Activated T-cell treated with anti-CD3 and anti-CD28 coated beads for 4 hours (primary cell): ENCODE results near the gene PSMB5.
A peak's percentile ranks its signal among the peaks of the same experiment; 100 is the strongest.
"Not testable (repeated sequence)": the region's sequence is repeated elsewhere in the genome, so short reads cannot be mapped to it uniquely, and the experiment has no call there.

Experiments used
- DNase-seq: peaks from one replicate; pipeline ENCODE4 v3.0.0-alpha.2; 2020

Gene PSMB5

DNA sequence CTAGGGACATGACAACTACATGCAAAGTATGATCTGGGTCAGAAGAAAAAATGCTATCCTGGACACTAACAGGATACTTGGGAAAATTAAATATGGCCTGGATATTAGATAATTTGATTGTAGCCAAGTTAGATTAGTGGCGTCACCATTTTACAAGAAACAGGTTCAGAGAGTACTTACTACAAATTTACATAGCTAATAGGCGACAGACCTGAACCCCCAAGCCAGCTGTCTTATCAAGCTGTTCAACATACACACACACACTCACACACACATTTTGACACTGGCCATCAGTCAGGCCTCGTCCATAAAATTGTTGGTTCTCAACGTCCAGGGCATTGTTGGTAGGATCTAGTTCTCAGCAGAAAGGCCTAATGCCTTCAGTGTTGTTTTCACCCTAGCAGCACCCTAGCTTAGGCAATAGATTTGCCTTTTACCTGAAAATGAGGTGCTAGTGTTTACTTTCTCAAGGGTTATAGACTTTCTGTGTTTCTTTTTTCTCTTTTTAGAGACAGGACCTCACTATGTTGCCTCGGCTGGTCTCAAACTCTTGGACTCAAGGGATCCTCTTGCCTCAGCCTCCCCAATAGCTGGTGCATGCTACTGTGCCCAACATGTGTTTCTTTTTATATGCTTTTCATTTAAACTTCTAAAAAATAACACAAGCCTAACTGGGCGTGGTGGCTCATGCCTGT lies 21.5 kb downstream of the PSMB5 start:
- no peak for DNase-seq

DNA sequence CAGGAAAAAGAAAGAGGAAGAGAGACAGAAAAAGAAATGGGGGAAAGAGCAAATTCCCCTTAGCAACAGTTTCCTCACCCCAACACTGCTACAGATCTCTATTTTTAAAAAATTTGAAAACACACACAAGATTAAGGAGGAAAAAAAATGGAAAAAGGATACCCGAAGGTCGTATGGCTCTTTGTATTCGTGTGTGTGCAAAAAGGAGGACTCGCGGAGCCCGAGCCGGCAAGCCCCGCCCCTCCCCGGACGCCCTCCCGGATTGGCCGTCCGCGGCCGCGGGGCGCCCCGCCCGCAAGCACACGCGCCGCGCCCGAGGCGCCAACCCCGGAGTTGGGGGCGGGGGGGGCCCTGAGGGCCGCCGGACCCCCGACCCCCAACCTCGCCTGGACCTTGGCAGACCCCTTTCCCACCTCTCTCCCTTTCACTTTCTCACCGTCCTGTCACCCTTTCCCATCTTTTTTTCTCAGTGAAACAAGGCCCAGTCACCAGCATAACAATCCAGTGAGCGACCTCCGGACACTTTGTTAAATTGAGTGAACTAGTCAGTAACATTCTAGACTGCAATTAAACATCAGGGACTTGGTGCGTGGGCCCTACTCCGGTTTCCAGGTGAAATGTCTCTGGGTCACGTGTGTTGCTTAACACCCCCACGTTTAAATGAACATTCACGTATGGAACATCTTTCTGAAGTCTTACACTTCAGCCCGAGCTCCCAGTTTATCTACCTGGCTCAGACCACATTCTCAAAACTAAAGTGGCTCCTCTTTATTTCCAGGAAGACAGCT lies 24.6 kb downstream of the PSMB5 start, which contains the start of gene C14orf93:
Gene C14orf93 (minus strand): TSS at position 205 of the 788 bp plus-strand sequence. CDS start 11,120 bp downstream, outside the sequence.
- peak; percentile 75 for DNase-seq

DNA sequence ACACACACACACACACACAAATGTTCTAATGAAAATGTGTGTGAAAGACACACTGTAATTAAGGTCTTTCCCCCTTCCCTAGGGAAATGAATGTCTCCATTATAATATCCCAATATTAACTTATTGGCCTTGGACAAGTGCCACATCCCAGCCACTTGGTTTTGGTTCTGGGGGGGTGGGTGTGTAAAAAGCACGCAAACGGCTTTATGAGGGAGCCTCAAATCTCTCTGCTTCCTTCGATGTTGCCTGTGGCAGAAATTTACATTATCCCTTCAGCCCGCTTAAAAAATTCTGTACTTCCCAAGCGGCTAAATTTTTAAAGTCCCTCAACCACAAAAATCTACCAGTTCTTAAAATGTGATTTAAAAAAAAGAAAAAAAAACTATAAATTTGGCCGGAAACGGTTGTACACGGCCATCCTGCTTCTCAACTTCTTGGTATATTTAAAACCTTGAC lies 25.2 kb downstream of the PSMB5 start:
- DNase-seq = no peak

DNA sequence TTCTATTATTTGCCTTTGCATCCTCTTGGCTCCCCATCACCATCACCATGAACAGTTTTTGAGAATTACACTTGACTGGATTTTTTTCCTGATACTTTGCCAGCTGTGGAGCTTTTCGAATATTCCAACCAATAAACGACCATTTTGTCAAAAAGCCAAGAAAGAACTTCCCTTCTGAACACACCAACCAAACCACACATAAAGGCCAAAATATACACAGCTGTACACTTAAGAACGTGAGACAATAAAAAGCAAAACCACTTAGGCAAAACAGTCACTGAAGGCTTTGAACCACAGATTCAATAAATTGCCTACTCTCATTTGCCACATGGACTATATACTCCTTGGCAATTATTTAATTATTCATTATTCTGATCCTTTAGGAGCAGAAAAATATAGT lies 25.9 kb downstream of the PSMB5 start:
- DNase-seq = no peak

DNA sequence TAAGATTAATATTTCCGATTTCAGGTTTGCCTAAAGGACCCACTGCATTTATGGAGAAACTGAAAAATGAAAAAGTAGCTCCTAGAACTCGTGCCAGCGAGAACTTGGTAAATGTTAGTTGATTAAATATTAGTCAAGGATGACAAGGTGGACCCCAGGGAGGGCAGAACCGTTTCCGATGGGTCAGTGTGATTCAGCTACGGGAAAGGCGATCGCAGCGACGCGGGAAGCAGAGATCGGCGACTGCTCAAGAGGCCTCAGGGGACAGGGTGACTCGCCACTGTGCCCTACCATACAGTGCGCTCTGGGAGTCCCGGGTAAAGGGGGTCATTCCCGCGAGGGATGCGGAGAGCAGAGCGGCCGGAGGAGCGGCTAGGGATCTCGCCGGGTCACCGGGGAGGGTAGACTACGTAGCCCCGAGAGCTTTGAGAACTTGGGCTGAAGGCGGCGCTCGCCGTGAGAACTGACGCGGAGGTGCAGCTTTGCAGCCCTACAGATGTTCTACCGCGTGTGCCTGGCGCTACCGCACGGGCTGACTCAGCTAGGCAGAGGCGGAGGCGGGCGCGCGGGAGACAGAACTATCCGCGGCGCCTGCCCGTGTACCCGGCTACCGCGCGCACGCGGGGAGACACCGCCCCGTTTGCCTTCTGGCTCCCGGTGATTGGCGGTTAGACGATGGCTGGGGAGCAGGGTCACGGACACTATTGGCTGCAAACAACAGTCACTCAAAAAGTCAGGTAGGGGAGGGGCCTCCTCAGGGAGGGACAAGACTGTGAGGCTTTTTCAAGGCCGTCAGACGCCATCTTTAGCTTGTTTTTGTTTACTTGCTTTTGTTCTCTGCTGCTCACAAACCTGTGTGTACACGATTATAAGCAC lies 27.9 kb downstream of the PSMB5 start:
- DNase-seq = peak; percentile 94

DNA sequence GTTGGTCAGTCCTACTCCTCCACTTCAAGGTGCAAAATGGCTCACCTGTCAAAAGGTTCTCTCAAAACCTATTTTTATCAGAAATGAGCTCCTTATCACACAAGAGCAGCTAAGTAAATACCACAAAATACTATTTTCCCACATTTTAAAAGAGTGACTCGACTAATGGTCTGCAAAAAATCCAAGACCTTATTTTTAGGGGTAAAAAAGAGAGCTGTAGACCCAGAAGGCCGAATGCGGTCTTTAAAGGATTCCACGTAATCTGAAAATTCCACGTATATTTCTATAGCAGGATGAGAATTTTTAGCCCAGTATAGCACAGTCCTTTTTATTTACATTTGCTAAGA lies 28.5 kb downstream of the PSMB5 start:
- no peak for DNase-seq

DNA sequence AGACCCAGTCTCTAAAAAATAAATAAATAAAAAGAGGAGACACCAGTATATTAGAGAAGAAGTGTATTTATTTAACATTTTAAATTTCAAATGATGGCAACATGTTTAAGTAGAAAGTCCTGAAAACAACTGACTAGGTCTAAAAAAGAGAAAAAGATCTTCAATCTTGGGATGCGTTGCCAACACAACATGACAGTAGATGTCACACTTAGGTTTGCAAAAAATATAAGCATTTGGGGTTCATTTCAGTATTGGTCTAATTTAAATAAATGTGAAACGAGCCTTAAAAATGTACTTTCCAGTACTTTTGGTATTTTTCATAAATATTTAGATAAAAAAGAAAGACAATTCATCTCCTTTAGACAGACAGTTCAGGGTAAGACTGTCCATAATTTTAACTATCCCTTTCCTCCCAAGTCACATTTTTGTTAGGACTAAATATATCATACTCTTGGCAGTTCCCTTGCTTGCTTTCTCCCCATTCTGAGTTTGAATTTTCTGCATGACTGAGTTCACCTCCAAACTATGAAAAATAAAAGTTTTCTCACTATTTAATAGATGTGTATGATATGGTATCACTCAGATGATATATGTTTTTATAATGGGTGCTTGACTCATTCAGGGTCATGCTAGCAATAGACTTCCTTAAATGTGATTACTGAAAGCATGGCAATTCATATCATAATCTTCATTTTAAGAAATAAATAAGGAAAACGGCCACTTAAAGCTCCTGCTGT lies 29.1 kb downstream of the PSMB5 start:
- DNase-seq = no peak

DNA sequence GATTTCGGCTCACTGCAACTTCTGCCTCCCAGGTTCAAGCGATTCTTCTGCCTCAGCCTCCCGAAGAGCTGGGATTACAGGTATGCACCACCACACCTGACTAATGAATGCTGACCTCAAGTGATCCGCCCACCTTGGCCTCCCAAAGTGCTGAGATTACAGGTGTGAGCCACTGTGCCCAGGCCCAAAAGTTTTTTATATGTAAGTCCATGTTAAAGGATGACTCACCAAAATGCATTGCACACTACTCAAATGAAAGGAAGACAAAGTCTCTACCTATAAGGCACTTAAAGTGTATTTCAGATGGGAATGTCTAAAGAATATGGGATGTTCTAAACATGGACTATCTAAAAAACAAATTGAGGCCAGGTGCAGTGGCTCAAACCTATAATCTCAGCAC lies 30.4 kb downstream of the PSMB5 start:
- not testable (repeated sequence) for DNase-seq

DNA sequence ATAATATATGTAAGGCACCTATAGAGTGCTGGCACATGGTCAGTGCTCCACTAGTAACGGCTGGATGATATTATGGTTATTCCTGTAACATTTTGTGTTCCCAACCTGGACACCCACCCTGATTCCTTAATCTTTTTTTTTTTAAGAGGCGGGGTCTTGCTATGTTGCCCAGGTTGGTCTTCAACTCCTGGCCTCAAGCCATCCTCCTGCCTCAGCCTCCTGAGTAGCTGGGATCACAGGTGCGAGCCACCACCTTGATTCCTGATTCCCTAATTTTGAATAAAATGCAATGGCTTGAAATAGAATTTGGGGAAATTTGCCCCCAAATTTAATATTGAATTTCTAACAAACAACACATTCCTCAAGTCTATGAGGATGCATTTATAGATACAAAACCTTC lies 32.1 kb downstream of the PSMB5 start:
- no peak for DNase-seq

DNA sequence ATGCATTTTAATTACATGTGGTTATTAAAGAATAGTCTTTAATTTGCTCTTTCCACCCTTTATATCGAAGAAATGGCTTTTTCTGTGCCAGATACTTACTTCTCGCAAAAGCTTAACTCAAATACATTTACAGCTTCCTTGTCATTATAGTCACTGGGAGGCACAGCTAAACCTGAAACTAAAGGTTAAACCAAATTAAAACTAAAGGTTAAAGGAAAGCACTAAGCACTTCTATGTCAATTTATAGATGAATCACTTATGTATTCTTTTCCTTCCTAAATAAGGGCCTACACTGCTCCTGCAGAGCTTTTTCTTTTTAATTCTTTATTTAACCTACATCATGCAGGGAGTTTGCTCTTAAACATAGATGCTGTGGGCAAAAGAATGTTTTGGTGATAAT lies 33.8 kb downstream of the PSMB5 start:
- no peak for DNase-seq

DNA sequence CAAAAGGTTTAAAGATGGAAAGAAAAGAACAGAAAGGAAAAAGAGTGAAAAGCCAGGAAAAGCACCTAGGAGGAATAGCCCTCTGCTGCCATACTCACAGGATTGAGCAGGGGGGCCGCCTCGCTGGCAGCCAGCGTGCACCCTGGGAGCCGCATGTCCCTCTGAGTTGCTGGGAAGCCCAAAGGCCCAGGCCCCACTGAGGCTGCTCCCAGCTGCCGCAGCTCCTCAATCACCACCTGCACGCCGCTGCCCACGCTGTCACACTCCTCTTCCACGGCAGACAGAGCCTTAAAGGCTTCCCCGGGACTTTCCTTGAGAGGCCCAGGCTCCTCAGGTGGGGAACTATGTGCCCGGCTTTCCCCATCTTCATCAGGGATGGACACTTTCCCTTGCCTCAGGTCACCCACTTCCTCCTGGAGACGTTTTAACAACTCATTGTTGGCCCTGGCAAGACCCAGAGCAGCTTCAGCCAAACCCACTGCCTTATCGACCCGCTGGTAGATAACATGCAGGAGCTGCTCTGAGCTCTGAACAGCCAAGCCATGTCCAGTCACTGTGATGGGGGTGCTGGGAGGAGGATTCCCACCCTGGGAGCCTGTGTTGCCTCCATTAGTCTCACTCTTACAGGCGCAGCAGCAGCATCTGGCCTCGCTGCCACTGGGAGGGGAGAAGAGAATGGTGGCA lies 36.2 kb downstream of the PSMB5 start:
- DNase-seq = no peak

DNA sequence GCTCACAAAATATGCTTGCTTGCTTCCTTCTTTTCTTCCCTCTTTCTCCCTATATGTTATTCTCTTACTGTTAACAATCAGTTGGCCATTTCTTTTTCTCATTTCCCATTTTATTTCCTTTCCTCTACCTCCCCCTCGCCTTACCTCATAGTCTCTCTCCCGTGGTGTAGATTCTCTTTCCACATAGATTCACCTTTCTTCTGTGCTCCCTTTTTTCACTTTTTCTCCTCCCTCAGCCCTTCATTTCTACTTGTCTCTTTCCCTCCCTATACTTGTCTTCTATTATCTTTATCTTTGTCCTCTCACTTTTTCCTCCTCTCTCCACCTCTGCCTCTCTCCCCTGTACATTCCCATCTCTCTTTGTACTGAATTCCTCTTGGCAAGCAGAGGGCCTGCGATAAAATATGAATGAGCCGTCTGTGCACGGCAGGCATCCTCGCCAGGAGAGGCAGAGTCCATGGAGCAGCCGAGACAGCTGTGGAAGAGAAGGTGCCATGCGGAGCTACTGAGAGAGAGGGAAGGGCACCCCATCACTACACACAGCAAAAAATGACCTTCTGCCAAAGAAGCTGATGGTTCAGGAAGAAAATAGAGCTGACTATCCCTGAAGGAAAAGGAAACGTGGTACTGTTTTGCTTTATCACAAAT lies 36.9 kb downstream of the PSMB5 start:
- DNase-seq = no peak

DNA sequence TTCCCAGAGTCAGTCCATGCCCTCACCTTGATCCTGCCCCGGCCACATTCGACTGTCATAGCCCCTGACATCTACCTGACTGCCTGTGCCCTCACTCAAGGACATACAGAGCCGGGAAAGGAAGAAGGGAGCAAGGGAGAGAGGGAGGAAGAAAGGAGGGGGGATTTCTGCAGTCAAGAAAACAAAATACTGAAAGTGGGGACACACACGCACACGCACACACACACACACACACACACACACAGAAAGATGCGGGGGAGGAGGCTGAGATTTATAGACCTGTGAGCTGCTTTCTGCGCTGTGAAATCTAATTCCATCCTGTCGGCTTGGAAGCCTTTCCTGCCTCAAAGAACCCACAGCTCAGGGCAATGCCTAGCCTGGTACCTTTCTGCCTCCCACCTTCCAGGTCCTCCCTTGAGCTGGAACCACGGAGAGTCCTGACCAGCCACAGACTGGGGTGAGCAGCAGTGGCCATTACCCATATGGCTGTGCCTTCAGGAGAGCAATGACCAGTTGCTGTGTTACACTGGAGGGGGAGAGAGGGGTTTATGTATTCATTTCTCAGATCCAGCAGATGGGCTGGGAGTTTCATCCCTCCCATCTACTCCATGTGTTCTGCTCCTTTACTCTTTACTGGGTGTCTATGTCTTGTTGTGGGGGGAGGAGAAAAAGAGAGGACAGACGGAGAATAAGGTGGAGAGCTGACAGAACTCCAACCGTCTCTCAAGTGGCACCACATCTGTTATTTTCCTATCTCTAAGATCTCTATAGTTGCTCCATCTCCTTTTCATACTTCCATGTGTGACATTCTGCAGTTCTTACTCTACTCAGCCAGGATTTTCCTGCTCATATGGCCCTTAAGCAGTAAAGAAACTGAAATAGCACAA lies 37.7 kb downstream of the PSMB5 start:
- DNase-seq = no peak

DNA sequence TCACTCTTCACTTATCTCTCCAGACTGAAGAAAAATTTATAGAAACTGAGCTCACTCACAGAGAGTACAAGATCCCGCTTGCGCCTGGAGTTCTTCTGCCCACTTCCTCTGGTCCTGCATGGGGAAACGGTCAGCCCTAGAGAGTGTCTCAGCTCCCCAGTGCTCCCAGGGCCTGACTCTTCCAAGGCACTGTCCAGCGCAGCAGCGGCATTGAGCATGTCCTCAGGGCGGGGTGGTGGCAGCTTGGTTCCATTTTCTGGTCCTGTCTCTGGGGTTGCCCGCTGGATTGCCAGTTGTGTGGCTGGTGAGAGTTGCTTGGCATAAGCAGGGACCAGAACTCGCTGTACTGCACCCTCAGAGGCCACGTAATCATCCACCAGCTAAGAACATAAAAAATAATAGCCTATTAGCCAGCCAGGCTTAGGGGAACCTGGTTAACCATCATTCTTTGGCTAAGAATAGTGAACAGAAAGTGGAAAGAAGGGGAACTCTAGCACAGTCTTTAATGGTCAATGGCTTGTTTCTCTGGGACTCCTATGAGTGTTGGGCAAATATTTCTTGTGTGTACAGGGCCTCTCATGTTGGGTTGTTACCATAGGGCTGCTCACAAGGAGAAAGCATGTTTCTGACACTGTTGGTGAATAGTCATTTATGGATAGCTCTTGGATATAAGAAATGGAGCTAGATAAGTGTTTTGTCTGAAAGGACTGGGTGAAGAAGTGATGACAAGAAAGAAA lies 38.6 kb downstream of the PSMB5 start:
- no peak for DNase-seq

DNA sequence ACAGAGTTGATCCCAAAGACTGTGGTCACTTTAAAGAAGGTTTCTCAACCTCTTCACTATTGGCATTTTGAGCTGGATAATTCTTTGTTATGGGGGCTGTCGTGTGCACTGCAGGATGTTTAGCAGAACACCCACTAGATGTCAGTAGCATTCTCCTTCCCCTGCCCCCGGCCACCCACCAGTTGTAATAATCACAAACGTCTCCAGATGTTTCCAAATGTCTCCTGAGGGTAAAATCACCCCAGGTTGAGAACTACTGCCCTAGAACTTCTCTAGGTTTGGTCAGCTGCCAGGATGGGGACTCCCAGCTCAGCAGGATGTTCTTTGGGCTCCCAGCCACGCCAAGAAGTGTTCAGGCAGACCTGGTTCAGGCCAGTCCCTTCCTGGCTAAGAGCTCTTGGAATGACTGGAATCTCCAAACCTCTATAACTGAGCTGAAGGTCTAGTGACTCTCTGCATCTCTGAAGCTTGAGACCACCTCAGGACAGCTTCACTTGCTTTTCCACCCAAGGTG lies 39.9 kb downstream of the PSMB5 start:
- DNase-seq = no peak

DNA sequence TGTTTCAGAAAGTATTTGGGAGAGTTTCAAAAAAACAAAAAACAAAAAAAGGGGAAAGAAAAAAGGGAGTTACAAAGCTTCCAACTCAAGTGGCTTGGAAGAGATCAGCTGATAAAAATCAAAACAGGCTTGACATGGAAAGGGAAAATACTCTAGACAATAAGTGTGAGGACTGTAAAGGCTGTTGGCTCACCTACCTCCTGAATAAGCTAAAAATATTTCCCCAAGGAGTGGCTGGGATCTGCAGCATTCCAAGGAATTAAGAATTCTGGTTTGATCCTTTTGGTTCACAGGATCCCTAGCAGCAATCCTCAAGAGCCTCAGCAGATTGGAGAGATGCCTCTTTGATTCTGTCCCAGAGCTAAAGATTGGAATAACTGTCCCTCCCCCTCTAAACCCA lies 41.2 kb downstream of the PSMB5 start:
- no peak for DNase-seq

DNA sequence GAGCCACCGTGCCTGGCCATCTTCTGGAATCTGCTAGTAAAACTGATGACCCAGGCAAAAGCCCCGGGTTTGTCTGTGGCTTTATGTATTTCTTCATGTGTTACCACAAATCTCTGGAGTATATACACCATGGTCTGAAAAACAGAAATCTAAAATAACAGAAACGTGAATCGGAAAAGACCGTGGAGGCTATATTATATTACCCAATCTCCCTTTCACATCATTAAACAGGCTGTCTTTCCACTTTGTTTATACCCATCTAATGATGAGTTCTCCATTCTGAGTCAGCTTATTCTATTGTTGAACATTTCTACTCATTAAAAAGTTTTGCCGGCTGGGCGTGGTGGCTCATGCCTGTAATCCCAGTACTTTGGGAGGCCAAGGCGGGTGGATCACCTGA lies 42.8 kb downstream of the PSMB5 start:
- DNase-seq = no peak

DNA sequence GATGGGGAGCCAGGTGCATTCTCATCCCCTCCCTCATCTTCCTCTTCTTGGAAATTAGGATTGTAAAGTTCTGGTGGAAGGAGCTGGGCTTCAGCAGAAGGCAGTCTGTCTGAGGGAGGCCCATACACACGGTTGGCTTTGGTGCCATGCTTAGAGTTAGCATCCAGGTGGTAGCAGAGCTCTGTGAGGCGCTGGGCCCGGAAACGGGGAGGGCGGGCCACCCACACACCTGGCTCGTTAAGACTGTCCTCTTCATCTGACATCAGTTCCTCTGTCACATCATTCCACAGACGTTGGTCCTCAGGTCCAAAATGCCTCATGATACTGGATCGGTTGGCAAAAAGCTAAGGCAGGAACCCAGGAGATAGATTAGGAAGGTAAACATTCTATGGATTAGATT lies 47.4 kb downstream of the PSMB5 start:
- no peak for DNase-seq

DNA sequence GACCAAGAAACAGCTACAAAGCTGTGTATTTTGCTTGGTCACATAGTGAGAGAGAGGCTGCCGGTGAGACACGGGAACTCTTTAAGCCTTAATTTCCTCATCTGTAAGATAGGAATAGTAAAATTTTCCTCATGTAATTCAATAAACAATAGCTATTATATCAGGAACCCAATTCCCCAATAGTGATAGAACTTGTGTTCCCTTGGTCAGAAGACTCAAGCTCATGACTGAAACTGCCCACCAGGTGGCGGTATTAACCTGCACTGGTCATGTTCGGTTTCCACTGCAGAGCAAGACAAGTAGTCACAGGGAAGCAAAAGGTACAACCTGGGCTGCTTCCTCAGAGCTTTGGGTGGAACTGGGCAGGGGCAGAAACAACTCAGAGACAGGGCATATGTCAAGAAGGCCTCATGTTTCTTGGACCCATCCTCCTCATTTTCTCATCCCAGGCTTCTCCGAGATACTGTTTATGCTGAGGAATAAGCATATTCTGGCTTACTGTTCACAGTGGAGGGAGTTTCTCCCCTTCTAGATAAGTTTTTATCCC lies 48.1 kb downstream of the PSMB5 start:
- DNase-seq = peak; percentile 91
